ENCODE measurements around the gene DHODH.
"Not testable (repeated sequence)": the region's sequence is repeated elsewhere in the genome, so short reads cannot be mapped to it uniquely, and the experiment has no call there.

Gene DHODH

GRCh38 chr16:72033437-72033836, 24.9 kb downstream of the DHODH start:
- Histone ChIP-seq H3K4me3 (ENCODE audit: low read depth, low read length) (no peak overlapping the region), H3K27ac (ENCODE audit: low read depth, low read length) (no peak overlapping the region), H3K4me1 (ENCODE audit: control insufficient read depth, insufficient read depth, low read length) (peaks cover 16% of the 10 kb centered on the region), H3K27me3 (ENCODE audit: control insufficient read depth, insufficient read depth, low read length) (no peaks in the 10 kb centered on the region), H3K9me3 (ENCODE audit: control insufficient read depth, insufficient read depth, low read depth, low read length) (no peaks in the 10 kb centered on the region), H3K36me3 (ENCODE audit: control insufficient read depth, insufficient read depth, low read length) (no peaks in the 10 kb centered on the region), H3K9ac (ENCODE audit: low read length) (no peak overlapping the region)

- Histone ChIP-seq H3K27ac (ENCODE audit: low read depth, low read length) (no peak overlapping the region), H3K4me3 (ENCODE audit: low read depth, low read length) (no peak overlapping the region), H3K9ac (ENCODE audit: low read length) (peak overlapping the region; percentile 10), H3K9me3 (ENCODE audit: control insufficient read depth, insufficient read depth, low read depth, low read length) (no peaks in the 10 kb centered on the region), H3K4me1 (ENCODE audit: control insufficient read depth, insufficient read depth, low read length) (peaks cover 16% of the 10 kb centered on the region), H3K36me3 (ENCODE audit: control insufficient read depth, insufficient read depth, low read length) (no peaks in the 10 kb centered on the region), H3K27me3 (ENCODE audit: control insufficient read depth, insufficient read depth, low read length) (no peaks in the 10 kb centered on the region)
Measured at GRCh38 chr16:72036098-72036497, 27.6 kb downstream of the DHODH start.

GRCh38 chr16:72042157-72042660, 33.7 kb downstream of the DHODH start:
- Histone ChIP-seq H3K27me3 (ENCODE audit: control insufficient read depth, insufficient read depth, low read length) (no peaks in the 10 kb centered on the region), H3K9ac (ENCODE audit: low read length) (no peak overlapping the region), H3K4me3 (ENCODE audit: low read depth, low read length) (no peak overlapping the region), H3K4me1 (ENCODE audit: control insufficient read depth, insufficient read depth, low read length) (no peaks in the 10 kb centered on the region), H3K36me3 (ENCODE audit: control insufficient read depth, insufficient read depth, low read length) (no peaks in the 10 kb centered on the region), H3K27ac (ENCODE audit: low read depth, low read length) (no peak overlapping the region), H3K9me3 (ENCODE audit: control insufficient read depth, insufficient read depth, low read depth, low read length) (no peaks in the 10 kb centered on the region)

GRCh38 chr16:72043058-72043457, 34.5 kb downstream of the DHODH start:
- Histone ChIP-seq H3K4me1 (ENCODE audit: control insufficient read depth, insufficient read depth, low read length) (no peaks in the 10 kb centered on the region), H3K4me3 (ENCODE audit: low read depth, low read length) (no peak overlapping the region), H3K27ac (ENCODE audit: low read depth, low read length) (no peak overlapping the region), H3K36me3 (ENCODE audit: control insufficient read depth, insufficient read depth, low read length) (no peaks in the 10 kb centered on the region), H3K27me3 (ENCODE audit: control insufficient read depth, insufficient read depth, low read length) (no peaks in the 10 kb centered on the region), H3K9ac (ENCODE audit: low read length) (no peak overlapping the region), H3K9me3 (ENCODE audit: control insufficient read depth, insufficient read depth, low read depth, low read length) (no peaks in the 10 kb centered on the region)

- H3K9me3 ChIP-seq (ENCODE audit: control insufficient read depth, insufficient read depth, low read depth, low read length): no peaks in the 10 kb centered on the region
- no peak overlapping the region for H3K9ac ChIP-seq (ENCODE audit: low read length)
- no peaks in the 10 kb centered on the region for H3K4me1 ChIP-seq (ENCODE audit: control insufficient read depth, insufficient read depth, low read length)
- no peaks in the 10 kb centered on the region for H3K36me3 ChIP-seq (ENCODE audit: control insufficient read depth, insufficient read depth, low read length)
- H3K4me3 ChIP-seq (ENCODE audit: low read depth, low read length): no peak overlapping the region
- no peak overlapping the region for H3K27ac ChIP-seq (ENCODE audit: low read depth, low read length)
- no peaks in the 10 kb centered on the region for H3K27me3 ChIP-seq (ENCODE audit: control insufficient read depth, insufficient read depth, low read length)
Measured at GRCh38 chr16:72043539-72043938, 35.0 kb downstream of the DHODH start.

GRCh38 chr16:72044296-72044695, 35.8 kb downstream of the DHODH start:
- H3K9ac ChIP-seq (ENCODE audit: low read length): no peak overlapping the region
- H3K4me1 ChIP-seq (ENCODE audit: control insufficient read depth, insufficient read depth, low read length): no peaks in the 10 kb centered on the region
- no peaks in the 10 kb centered on the region for H3K36me3 ChIP-seq (ENCODE audit: control insufficient read depth, insufficient read depth, low read length)
- peaks cover 4% of the 10 kb centered on the region; the same call in 1 of the 2 replicates for H3K9me3 ChIP-seq (ENCODE audit: control insufficient read depth, insufficient read depth, low read depth, low read length)
- no peaks in the 10 kb centered on the region for H3K27me3 ChIP-seq (ENCODE audit: control insufficient read depth, insufficient read depth, low read length)
- H3K27ac ChIP-seq (ENCODE audit: low read depth, low read length): no peak overlapping the region
- no peak overlapping the region for H3K4me3 ChIP-seq (ENCODE audit: low read depth, low read length)

- no peak overlapping the region for H3K4me3 ChIP-seq (ENCODE audit: low read depth, low read length)
- peaks cover 5% of the 10 kb centered on the region; the same call in 1 of the 2 replicates for H3K9me3 ChIP-seq (ENCODE audit: control insufficient read depth, insufficient read depth, low read depth, low read length)
- no peaks in the 10 kb centered on the region for H3K27me3 ChIP-seq (ENCODE audit: control insufficient read depth, insufficient read depth, low read length)
- H3K27ac ChIP-seq (ENCODE audit: low read depth, low read length): no peak overlapping the region
- H3K9ac ChIP-seq (ENCODE audit: low read length): no peak overlapping the region
- H3K36me3 ChIP-seq (ENCODE audit: control insufficient read depth, insufficient read depth, low read length): no peaks in the 10 kb centered on the region
- H3K4me1 ChIP-seq (ENCODE audit: control insufficient read depth, insufficient read depth, low read length): no peaks in the 10 kb centered on the region
Measured at GRCh38 chr16:72044825-72045359, 36.3 kb downstream of the DHODH start.

- no peak overlapping the region for H3K27ac ChIP-seq (ENCODE audit: low read depth, low read length)
- no peaks in the 10 kb centered on the region for H3K36me3 ChIP-seq (ENCODE audit: control insufficient read depth, insufficient read depth, low read length)
- no peak overlapping the region for H3K4me3 ChIP-seq (ENCODE audit: low read depth, low read length)
- no peaks in the 10 kb centered on the region for H3K27me3 ChIP-seq (ENCODE audit: control insufficient read depth, insufficient read depth, low read length)
- H3K9ac ChIP-seq (ENCODE audit: low read length): no peak overlapping the region
- peaks cover 8% of the 10 kb centered on the region; the same call in 1 of the 2 replicates for H3K9me3 ChIP-seq (ENCODE audit: control insufficient read depth, insufficient read depth, low read depth, low read length)
- no peaks in the 10 kb centered on the region for H3K4me1 ChIP-seq (ENCODE audit: control insufficient read depth, insufficient read depth, low read length)
Measured at GRCh38 chr16:72049110-72049509, 40.6 kb downstream of the DHODH start.

- H3K4me1 ChIP-seq (ENCODE audit: control insufficient read depth, insufficient read depth, low read length): no peaks in the 10 kb centered on the region
- peaks cover 8% of the 10 kb centered on the region; the same call in 1 of the 2 replicates for H3K9me3 ChIP-seq (ENCODE audit: control insufficient read depth, insufficient read depth, low read depth, low read length)
- H3K4me3 ChIP-seq (ENCODE audit: low read depth, low read length): no peak overlapping the region
- no peak overlapping the region for H3K9ac ChIP-seq (ENCODE audit: low read length)
- H3K36me3 ChIP-seq (ENCODE audit: control insufficient read depth, insufficient read depth, low read length): no peaks in the 10 kb centered on the region
- H3K27ac ChIP-seq (ENCODE audit: low read depth, low read length): no peak overlapping the region
- H3K27me3 ChIP-seq (ENCODE audit: control insufficient read depth, insufficient read depth, low read length): no peaks in the 10 kb centered on the region
Measured at GRCh38 chr16:72050769-72051464, 42.4 kb downstream of the DHODH start.

- Histone ChIP-seq H3K27ac (ENCODE audit: low read depth, low read length) (no peak overlapping the region), H3K4me1 (ENCODE audit: control insufficient read depth, insufficient read depth, low read length) (no peaks in the 10 kb centered on the region), H3K27me3 (ENCODE audit: control insufficient read depth, insufficient read depth, low read length) (no peaks in the 10 kb centered on the region), H3K4me3 (ENCODE audit: low read depth, low read length) (no peak overlapping the region), H3K9me3 (ENCODE audit: control insufficient read depth, insufficient read depth, low read depth, low read length) (peaks cover 8% of the 10 kb centered on the region; the same call in 1 of the 2 replicates), H3K9ac (ENCODE audit: low read length) (no peak overlapping the region), H3K36me3 (ENCODE audit: control insufficient read depth, insufficient read depth, low read length) (no peaks in the 10 kb centered on the region)
Measured at GRCh38 chr16:72051818-72052217, 43.3 kb downstream of the DHODH start.

GRCh38 chr16:72054254-72054847, 45.8 kb downstream of the DHODH start, which contains the start of gene HP:
HP (plus strand) TSS chr16:72054505; CDS start chr16:72054653, 148 bp downstream.
- H3K9ac ChIP-seq (ENCODE audit: low read length); H3K36me3 ChIP-seq (ENCODE audit: control insufficient read depth, insufficient read depth, low read length); H3K27me3 ChIP-seq (ENCODE audit: control insufficient read depth, insufficient read depth, low read length); H3K9me3 ChIP-seq (ENCODE audit: control insufficient read depth, insufficient read depth, low read depth, low read length); H3K4me3 ChIP-seq (ENCODE audit: low read depth, low read length); H3K27ac ChIP-seq (ENCODE audit: low read depth, low read length); H3K4me1 ChIP-seq (ENCODE audit: control insufficient read depth, insufficient read depth, low read length): not testable (repeated sequence)

Data from HUES6 (cell line).